Endothelial cell of umbilical vein (primary cell): Measurements from ENCODE around the gene METTL21A. TPM values are rescaled to one million over a fixed set of nuclear protein-coding genes. Genes with fewer than 3 reads are reported as not detected.

ENCODE experiments used
- BruUV-seq: library from RNA; stranded (reverse); fragments of 400-500 nt; replicated peaks from 2 replicates; lab custom pipeline; 2021; lab: Mats Ljungman, UMichigan
- CTCF ChIA-PET: fragments of 300-600, 350-600 bp; sonication (Branson Sonifier 250); formaldehyde crosslinking; loops from one replicate; lab custom pipeline; 2021; ENCODE audit warnings: antibody characterized with exemption, inconsistent platforms; lab: Charles Lee
- POLR2A ChIA-PET: fragments of 300-600, 350-600 bp; sonication (Branson Sonifier 250); formaldehyde crosslinking; loops from one replicate; lab custom pipeline; 2021; ENCODE audit warnings: antibody characterized with exemption, inconsistent platforms; lab: Charles Lee
- DNase-seq: peaks from one replicate; pipeline ENCODE4 v3.0.0-alpha.2; 2011; ENCODE audit warnings: low read depth, low spot score
- FAIRE-seq: peaks from 2 replicates; lab custom pipeline; 2011; peaks lifted over from hg19 to GRCh38; lab: Jason Lieb, UNC
- H2AFZ ChIP-seq: 2 replicates; pipeline ENCODE4 v1.6.0; 2012; ENCODE audit warnings: low read depth, low read length, control low read depth, inconsistent platforms
- H3K27ac ChIP-seq: 2 replicates; pipeline ENCODE4 v1.5.1; 2011; ENCODE audit warnings: low read depth, mild to moderate bottlenecking, control low read depth, low read length, moderate library complexity; ENCODE audit not compliant: insufficient read depth
- H3K27me3 ChIP-seq, 2 experiments: 2 replicates each; pipeline versions ENCODE4 v1.6.0 to v1.6.1; 2011; ENCODE audit warnings: low read length in 2 of 2, mixed read lengths in 1 of 2; ENCODE audit not compliant: control insufficient read depth in 2 of 2, insufficient read depth in 2 of 2
- H3K36me3 ChIP-seq, 2 experiments: 2 replicates in 1 of 2; 3 replicates in 1 of 2; pipeline ENCODE4 v1.5.1; 2011; ENCODE audit warnings: low read length in 2 of 2, mild to moderate bottlenecking in 1 of 2, moderate library complexity in 1 of 2; ENCODE audit not compliant: control insufficient read depth in 2 of 2, insufficient read depth in 2 of 2; ENCODE audit errors: extremely low read depth in 1 of 2
- H3K4me1 ChIP-seq: 3 replicates; pipeline ENCODE4 v1.5.1; 2011; ENCODE audit warnings: mild to moderate bottlenecking, low read length; ENCODE audit not compliant: control insufficient read depth, insufficient read depth; ENCODE audit errors: extremely low read depth
- H3K4me2 ChIP-seq: 2 replicates; pipeline ENCODE4 v1.6.1; 2011; ENCODE audit warnings: low read length, control low read depth, mixed read lengths; ENCODE audit not compliant: insufficient read depth
- H3K4me3 ChIP-seq, 3 experiments: fragments of 200-600 bp in 1 of 3; sonication (generic), shearing (Covaris generic) in 1 of 3; replicated peaks in 1 of 3; 2 replicates each; pipeline ENCODE4 v1.5.1; 2011 to 2016; ENCODE audit warnings: control low read depth in 3 of 3, low read length in 3 of 3, mild to moderate bottlenecking in 2 of 3, inconsistent platforms in 1 of 3, low read depth in 1 of 3, moderate library complexity in 1 of 3; ENCODE audit not compliant: insufficient read depth in 1 of 3
- H3K79me2 ChIP-seq: 2 replicates; pipeline ENCODE4 v1.6.0; 2012; ENCODE audit warnings: low read length, inconsistent platforms; ENCODE audit not compliant: control insufficient read depth, insufficient read depth
- H3K9ac ChIP-seq: replicated peaks from 2 replicates; pipeline ENCODE3; 2011; ENCODE audit warnings: low read length, control low read depth; ENCODE audit not compliant: insufficient read depth; ENCODE audit errors: extremely low read depth
- H3K9me1 ChIP-seq: replicated peaks from 3 replicates; pipeline ENCODE4 v1.6.0; 2011; ENCODE audit warnings: mild to moderate bottlenecking, low read length; ENCODE audit not compliant: control insufficient read depth, insufficient read depth; ENCODE audit errors: extremely low read depth
- H3K9me3 ChIP-seq: replicated peaks from 2 replicates; pipeline ENCODE4 v1.5.1; 2012; ENCODE audit warnings: low read length, inconsistent platforms; ENCODE audit not compliant: control insufficient read depth, insufficient read depth
- H4K20me1 ChIP-seq: replicated peaks from 2 replicates; pipeline ENCODE3; 2011; ENCODE audit warnings: mild to moderate bottlenecking, low read length; ENCODE audit not compliant: control insufficient read depth, insufficient read depth; ENCODE audit errors: extremely low read depth
- CTCF ChIP-seq, 2 donors: IDR thresholded peaks; 1 replicate in 1 of 2; 2 replicates in 1 of 2; pipeline ENCODE4 v1.5.1; 2011; ENCODE audit warnings: low read length in 2 of 2, mild to moderate bottlenecking in 2 of 2, moderate library complexity in 2 of 2, control low read depth in 1 of 2, inconsistent platforms in 1 of 2, low read depth in 1 of 2; ENCODE audit not compliant: insufficient read depth in 1 of 2; ENCODE audit errors: extremely low read depth in 1 of 2
- EZH2 ChIP-seq: IDR thresholded peaks from 2 replicates; pipeline ENCODE4 v1.6.1; 2012; ENCODE audit warnings: borderline replicate concordance, low read depth, mild to moderate bottlenecking, moderate library complexity, low read length, inconsistent platforms; ENCODE audit not compliant: severe bottlenecking
- FOS ChIP-seq: IDR thresholded peaks from 2 replicates; pipeline ENCODE4 v1.6.1; 2011; ENCODE audit warnings: mild to moderate bottlenecking, low read length, moderate library complexity, borderline replicate concordance; ENCODE audit not compliant: insufficient read depth
- GATA2 ChIP-seq: IDR thresholded peaks from 2 replicates; pipeline ENCODE4 v1.7.0; 2011; ENCODE audit warnings: low read depth, mild to moderate bottlenecking, moderate library complexity, mixed read lengths, low read length; ENCODE audit not compliant: insufficient read length, insufficient read depth
- JUN ChIP-seq: IDR thresholded peaks from 2 replicates; pipeline ENCODE4 v1.6.1; 2011; ENCODE audit warnings: borderline replicate concordance, low read depth; ENCODE audit not compliant: insufficient read length, insufficient read depth
- MAX ChIP-seq: IDR thresholded peaks from 2 replicates; pipeline ENCODE4 v1.6.1; 2011; ENCODE audit not compliant: insufficient read depth, insufficient read length
- MYC ChIP-seq: IDR thresholded peaks from one replicate; pipeline ENCODE4 v1.6.1; 2011; ENCODE audit warnings: mild to moderate bottlenecking, low read depth, low read length
- POLR2A ChIP-seq: IDR thresholded peaks from 2 replicates; pipeline ENCODE4 v1.6.1; 2012; ENCODE audit warnings: low read depth, mild to moderate bottlenecking, control low read depth, low read length
- POLR2AphosphoS5 ChIP-seq: IDR thresholded peaks from 2 replicates; pipeline ENCODE4 v1.6.1; 2012; ENCODE audit warnings: low read depth, mild to moderate bottlenecking, control low read depth, low read length, moderate library complexity; ENCODE audit not compliant: insufficient read depth
- dilution Hi-C: fragments of 300-500 bp; cut with MboI; formaldehyde crosslinking; loops from one replicate; pipeline ENCODE4 v1.15.0; 2019; ENCODE audit warnings: low sequenced_read_pairs; ENCODE audit not compliant: extremely low pct_ligation_motif_present
- intact Hi-C: fragments of 100-400 bp; cut with micrococcal nuclease; formaldehyde crosslinking; loops from one replicate; pipeline ENCODE4 v1.10.0; 2022
- polyA plus RNA-seq, 4 experiments: library from polyadenylated mRNA; depleted of rRNA in 3 of 4; stranded (reverse) in 3 of 4; unstranded in 1 of 4; fragments of >200 nt; gene quantifications; 2 replicates each; pipeline versions ENCODE4 v1.2.1 to v1.2.3, GENCODE V29; 2011 to 2012; ENCODE audit warnings: missing spikeins in 1 of 4
- total RNA-seq: library from RNA; stranded (reverse); gene quantifications from 2 replicates; pipeline ENCODE4 v1.2.3, GENCODE V29; 2021

METTL21A gene
- total and polyA plus RNA-seq, 2 donors (not counting 3 experiments of a cell fraction or from before 2014, with no cell fraction given) = 11.6 to 14.0 TPM

- dilution Hi-C loops = no loop called here
- FAIRE-seq = no peak
- CTCF ChIA-PET = interaction anchor here (0.8 to 1.2 kb wide), 2 partner anchors 19 to 25 kb away, joined by 3 to 4 read pairs; no protein-coding TSS in a partner anchor
Observed at GRCh38 chr2:207601774-207602173, 23.4 kb downstream of the METTL21A start.

More at GRCh38 chr2:207601774-207602173, 23.4 kb downstream of the METTL21A start:
- Histone ChIP-seq H3K27me3 (no peaks in the 10 kb centered on the region), H3K4me2 (no peak overlapping the region), H2AFZ (no peak overlapping the region), H3K4me3 (no peak overlapping the region), H3K9ac (no peak overlapping the region), H3K79me2 (no peaks in the 10 kb centered on the region), H4K20me1 (no peaks in the 10 kb centered on the region), H3K9me3 (no peaks in the 10 kb centered on the region), H3K4me1 (no peaks in the 10 kb centered on the region), H3K9me1 (no peaks in the 10 kb centered on the region), H3K27ac (no peak overlapping the region), H3K36me3 (peaks cover 0 to 4% of the 10 kb centered on the region in 2 experiments)
- no peak for DNase-seq
- no peak for TF ChIP-seq FOS
- no peak for TF ChIP-seq POLR2A
- no peak for TF ChIP-seq MYC
- no peak for TF ChIP-seq MAX
- no peak for TF ChIP-seq POLR2AphosphoS5
- no peak for TF ChIP-seq GATA2
- TF ChIP-seq CTCF (IDR thresholded peaks at IDR 0.05; ENCODE audit: extremely low read depth in 1 of 2, insufficient read depth in 1 of 2, low read depth in 1 of 2, low read length in 2 of 2) = no peak
- TF ChIP-seq JUN = no peak
- no peak for TF ChIP-seq EZH2
- POLR2A ChIA-PET = no interaction called here
- intact Hi-C loops = no loop called here
- BruUV-seq = no TSS peak
